Spleen (tissue), 7 donors: ENCODE data around the gene CDON.

Experiments
- CTCF ChIP-seq, 11 experiments: fragments of 200-600 bp in 7 of 11; fragments of 450-650 bp in 4 of 11; sonication (generic) in 4 of 11; IDR thresholded peaks in 8 of 11; conservative IDR thresholded peaks in 3 of 11; 1 replicate in 7 of 11; 2 replicates in 4 of 11; pipeline versions ENCODE4 v1.4.0 to v1.8.0; 2016 to 2021; ENCODE audit warnings: antibody characterized with exemption in 11 of 11, inconsistent platforms in 4 of 11, mild to moderate bottlenecking in 1 of 11
- POLR2A ChIP-seq, 3 donors: fragments of 450-650 bp; IDR thresholded peaks; one replicate each; pipeline ENCODE4 v1.5.1; 2017; ENCODE audit warnings: antibody characterized with exemption in 3 of 3, mild to moderate bottlenecking in 1 of 3
- donor health status: DM: no; HTN: no; CAD: no; lungs with moderate emphysema.
- donor health status: DM: no; HTN: no; CAD: no.
- donor health status: DM: no; HTN: no; CAD: no.

DNA sequence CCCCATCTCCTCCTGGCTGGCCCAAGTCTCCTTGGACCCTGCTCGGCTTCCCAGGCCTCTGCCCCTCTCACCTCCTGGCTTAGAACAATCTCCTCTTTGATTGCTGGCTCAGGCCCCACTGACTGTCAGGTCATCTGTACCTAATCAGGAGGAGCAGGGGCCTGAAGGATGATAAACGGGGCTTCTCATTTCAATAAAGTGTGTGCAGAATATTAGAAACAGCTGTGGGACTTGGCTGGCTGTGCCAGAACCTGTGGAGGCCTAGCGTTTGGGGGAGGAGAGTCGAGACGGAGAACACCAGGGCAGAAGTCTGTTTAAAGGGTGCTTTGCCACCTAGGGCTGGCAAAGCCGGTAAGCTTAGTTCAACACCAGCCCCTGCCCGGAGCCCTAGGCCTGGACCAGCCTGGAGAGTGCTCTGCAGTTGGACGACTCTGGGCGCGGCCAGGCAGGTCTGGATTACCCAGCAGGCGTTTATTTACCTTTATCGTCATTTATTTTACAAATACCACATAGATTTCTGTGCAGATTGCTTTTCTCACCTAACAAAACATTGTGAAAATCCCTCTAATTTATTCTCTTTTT, 127.0 kb downstream of the CDON start:
- TF ChIP-seq POLR2A (IDR thresholded peaks at IDR 0.05) (no peak), CTCF (IDR thresholded peaks at IDR 0.05 in 8 of 11, conservative IDR thresholded peaks at IDR 0.05 in 3 of 11) (no peak)
